IMR-90 (cell line): Measurements from ENCODE around the gene CLEC3B.

Experiments used
- CEBPB ChIP-seq: IDR thresholded peaks from 2 replicates; pipeline ENCODE4 v1.6.1; 2012; ENCODE audit warnings: low read depth, low read length, improper control_type of control experiment
- MAFK ChIP-seq: IDR thresholded peaks from 2 replicates; pipeline ENCODE4 v1.6.1; 2012; ENCODE audit warnings: low read depth, low read length, improper control_type of control experiment
- MXI1 ChIP-seq: IDR thresholded peaks from 2 replicates; pipeline ENCODE4 v1.6.1; 2012; ENCODE audit warnings: low read depth, mild to moderate bottlenecking, low read length, moderate library complexity, borderline replicate concordance
- POLR2A ChIP-seq: IDR thresholded peaks from 2 replicates; pipeline ENCODE4 v1.6.1; 2012; ENCODE audit warnings: mild to moderate bottlenecking, low read depth, low read length
- RAD21 ChIP-seq: IDR thresholded peaks from 2 replicates; pipeline ENCODE4 v1.6.1; 2012; ENCODE audit warnings: low read length, improper control_type of control experiment
- TF ChIP-seq, protein P1 (sequence below): conservative IDR thresholded peaks from 2 replicates; pipeline ENCODE4 v1.5.1; 2012; ENCODE audit warnings: mild to moderate bottlenecking, low read depth, low read length, improper control_type of control experiment

DNA sequence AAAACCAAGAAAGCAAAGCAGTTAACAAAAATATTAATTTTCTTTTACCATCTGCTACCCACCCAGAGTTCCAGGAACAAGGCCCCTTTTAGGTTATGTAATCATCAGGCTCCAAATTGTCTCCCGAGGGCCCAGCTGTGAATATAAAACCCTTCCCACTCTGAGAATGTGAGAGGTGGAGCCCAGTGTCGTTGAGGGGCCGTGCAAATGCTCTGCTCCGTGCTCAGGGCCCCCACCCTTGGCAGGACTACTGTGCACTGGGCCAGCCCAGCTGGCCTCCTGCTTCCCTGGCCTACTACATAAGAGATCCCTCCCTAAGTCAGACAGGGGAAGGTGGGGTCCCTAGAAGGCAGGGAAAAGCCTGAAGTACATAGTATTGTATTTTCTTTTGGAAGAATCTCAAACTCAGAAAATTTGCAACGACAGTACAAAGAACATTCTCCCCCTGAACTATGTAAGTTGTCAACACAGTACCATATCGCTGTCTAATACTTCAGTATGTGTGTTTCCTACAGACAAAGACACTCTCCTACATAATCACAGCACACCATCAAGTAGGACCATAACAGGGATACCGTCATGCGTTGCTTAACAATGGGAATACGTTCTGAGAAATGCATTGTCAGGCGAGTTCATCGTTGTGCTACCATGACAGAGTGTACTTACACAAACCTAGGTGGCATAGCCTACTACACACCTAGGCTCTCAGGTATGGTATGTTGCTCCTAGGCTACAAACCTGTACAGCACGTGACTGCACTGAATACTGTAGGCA, 4.4 kb upstream of the CLEC3B start:
- TF ChIP-seq POLR2A: no peak
- TF ChIP-seq MXI1: no peak
- no peak for TF ChIP-seq RAD21
- TF ChIP-seq, protein P1, sequence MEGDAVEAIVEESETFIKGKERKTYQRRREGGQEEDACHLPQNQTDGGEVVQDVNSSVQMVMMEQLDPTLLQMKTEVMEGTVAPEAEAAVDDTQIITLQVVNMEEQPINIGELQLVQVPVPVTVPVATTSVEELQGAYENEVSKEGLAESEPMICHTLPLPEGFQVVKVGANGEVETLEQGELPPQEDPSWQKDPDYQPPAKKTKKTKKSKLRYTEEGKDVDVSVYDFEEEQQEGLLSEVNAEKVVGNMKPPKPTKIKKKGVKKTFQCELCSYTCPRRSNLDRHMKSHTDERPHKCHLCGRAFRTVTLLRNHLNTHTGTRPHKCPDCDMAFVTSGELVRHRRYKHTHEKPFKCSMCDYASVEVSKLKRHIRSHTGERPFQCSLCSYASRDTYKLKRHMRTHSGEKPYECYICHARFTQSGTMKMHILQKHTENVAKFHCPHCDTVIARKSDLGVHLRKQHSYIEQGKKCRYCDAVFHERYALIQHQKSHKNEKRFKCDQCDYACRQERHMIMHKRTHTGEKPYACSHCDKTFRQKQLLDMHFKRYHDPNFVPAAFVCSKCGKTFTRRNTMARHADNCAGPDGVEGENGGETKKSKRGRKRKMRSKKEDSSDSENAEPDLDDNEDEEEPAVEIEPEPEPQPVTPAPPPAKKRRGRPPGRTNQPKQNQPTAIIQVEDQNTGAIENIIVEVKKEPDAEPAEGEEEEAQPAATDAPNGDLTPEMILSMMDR: no peak
- no peak for TF ChIP-seq CEBPB
- TF ChIP-seq MAFK: no peak
